ENCODE measurements around the gene PLA2G5. TPM values are rescaled to one million over a fixed set of nuclear protein-coding genes. Genes with fewer than 3 reads are reported as not detected.

PLA2G5 gene
- total and polyA plus RNA-seq, 2 experiments from 2014 or later = not detected

DNA sequence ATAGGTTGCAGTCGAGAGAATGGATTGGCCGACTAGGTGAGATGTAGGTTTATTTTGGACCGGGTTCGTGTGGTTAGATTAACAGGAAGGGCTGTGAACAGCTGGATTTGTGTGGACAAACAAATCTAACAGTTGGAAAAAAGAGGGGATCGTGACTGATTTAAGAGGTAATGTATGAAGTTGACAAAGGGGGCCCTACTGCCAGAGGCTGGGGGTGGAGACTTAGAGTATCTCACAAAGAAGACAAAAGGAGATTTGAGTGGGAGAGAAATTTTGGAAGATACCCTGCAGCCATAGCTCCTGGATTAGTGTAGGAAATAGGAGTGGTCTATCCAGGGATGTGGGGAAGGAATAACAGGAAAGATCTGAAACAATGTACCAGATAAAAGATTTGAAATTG is 38.8 kb upstream of the PLA2G5 start:
- no peaks in the 10 kb centered on the region for H3K36me3 ChIP-seq
- no peaks in the 10 kb centered on the region for H3K4me1 ChIP-seq (ENCODE audit: low read depth)
- peak in 1 of 2 donors; percentile 60 for DNase-seq (ENCODE audit: low read depth in 1 of 2, low spot score in 1 of 2)
- no peak overlapping the region for H3K4me3 ChIP-seq
- no peak overlapping the region for H3K27ac ChIP-seq
- H3K9me3 ChIP-seq (ENCODE audit: low read depth) = no peaks in the 10 kb centered on the region
- TF ChIP-seq, protein P1, sequence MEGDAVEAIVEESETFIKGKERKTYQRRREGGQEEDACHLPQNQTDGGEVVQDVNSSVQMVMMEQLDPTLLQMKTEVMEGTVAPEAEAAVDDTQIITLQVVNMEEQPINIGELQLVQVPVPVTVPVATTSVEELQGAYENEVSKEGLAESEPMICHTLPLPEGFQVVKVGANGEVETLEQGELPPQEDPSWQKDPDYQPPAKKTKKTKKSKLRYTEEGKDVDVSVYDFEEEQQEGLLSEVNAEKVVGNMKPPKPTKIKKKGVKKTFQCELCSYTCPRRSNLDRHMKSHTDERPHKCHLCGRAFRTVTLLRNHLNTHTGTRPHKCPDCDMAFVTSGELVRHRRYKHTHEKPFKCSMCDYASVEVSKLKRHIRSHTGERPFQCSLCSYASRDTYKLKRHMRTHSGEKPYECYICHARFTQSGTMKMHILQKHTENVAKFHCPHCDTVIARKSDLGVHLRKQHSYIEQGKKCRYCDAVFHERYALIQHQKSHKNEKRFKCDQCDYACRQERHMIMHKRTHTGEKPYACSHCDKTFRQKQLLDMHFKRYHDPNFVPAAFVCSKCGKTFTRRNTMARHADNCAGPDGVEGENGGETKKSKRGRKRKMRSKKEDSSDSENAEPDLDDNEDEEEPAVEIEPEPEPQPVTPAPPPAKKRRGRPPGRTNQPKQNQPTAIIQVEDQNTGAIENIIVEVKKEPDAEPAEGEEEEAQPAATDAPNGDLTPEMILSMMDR (IDR thresholded peaks at IDR 0.05; ENCODE audit: low read depth, low read length) = no peak
- H3K27me3 ChIP-seq = no peaks in the 10 kb centered on the region

DNA sequence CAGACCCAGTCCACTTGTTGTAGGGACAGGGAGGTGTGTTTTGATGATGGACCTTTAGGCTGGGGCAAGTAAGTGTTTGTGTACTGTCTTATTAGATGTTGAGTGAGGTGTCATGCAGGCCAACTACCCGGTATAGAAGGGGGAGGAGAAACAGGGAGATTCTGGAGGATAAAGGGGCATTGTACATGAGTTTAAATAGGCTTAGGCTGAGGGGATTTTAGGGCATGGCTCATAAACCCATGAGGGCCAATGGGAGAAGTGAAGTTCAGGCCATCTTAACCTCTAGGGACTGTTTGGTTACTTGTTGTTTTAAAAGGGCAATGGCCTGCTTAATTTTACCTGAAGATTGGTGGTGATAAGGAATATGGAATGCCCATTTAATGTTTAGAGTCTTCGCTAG is 38.2 kb upstream of the PLA2G5 start:
- Histone ChIP-seq H3K36me3 (no peaks in the 10 kb centered on the region), H3K27ac (no peak overlapping the region), H3K27me3 (no peaks in the 10 kb centered on the region), H3K4me1 (ENCODE audit: low read depth) (no peaks in the 10 kb centered on the region), H3K9me3 (ENCODE audit: low read depth) (no peaks in the 10 kb centered on the region), H3K4me3 (no peak overlapping the region)
- TF ChIP-seq, protein P1 (IDR thresholded peaks at IDR 0.05; ENCODE audit: low read depth, low read length) = no peak
- no peak for DNase-seq (ENCODE audit: low read depth in 1 of 2, low spot score in 1 of 2)

DNA sequence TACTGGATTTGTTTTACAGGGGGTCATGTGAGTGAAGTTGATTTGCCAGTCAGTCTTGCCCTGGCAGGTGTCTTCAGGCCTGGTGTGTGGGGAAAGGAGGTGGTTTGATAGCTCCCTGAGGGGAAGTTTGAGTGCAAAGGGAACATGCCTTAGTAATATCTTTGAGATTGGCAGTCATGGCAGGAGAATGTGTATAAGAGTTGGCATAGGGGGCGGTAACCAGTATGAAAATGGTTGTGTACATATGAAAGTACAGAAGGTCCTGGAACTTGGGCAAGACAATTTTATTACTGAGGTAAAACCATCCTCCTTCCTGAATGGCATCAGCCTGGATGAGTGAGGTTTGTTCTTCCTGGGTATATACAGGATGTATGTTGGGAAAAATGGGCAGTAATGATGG is 37.6 kb upstream of the PLA2G5 start:
- no peaks in the 10 kb centered on the region for H3K4me1 ChIP-seq (ENCODE audit: low read depth)
- H3K9me3 ChIP-seq (ENCODE audit: low read depth) = no peaks in the 10 kb centered on the region
- H3K4me3 ChIP-seq = no peak overlapping the region
- no peaks in the 10 kb centered on the region for H3K27me3 ChIP-seq
- H3K27ac ChIP-seq = no peak overlapping the region
- no peaks in the 10 kb centered on the region for H3K36me3 ChIP-seq
- TF ChIP-seq, protein P1 (IDR thresholded peaks at IDR 0.05; ENCODE audit: low read depth, low read length) = no peak
- no peak for DNase-seq (ENCODE audit: low read depth in 1 of 2, low spot score in 1 of 2)

DNA sequence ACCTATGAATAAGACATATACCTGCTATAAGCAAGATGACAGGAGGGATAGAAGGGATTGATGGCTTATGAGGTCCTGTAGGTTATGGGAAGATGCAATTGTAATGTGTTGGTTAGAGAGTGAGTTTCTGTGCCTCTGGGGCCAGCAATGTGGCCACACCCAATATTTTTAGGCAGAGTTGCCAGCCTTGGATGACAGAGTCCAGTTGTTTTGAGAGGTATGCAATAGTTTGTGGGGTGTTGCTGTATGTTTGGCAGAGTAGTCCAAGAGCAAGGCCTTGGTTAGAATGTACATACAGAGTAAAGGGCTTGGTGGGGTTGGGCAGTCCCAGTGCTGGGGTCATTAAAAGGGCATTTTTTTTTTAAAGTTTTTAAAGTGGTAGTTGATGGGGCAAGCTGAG is 36.6 kb upstream of the PLA2G5 start:
- Histone ChIP-seq H3K27ac (no peak overlapping the region), H3K36me3 (no peaks in the 10 kb centered on the region), H3K9me3 (ENCODE audit: low read depth) (no peaks in the 10 kb centered on the region), H3K4me3 (no peak overlapping the region), H3K4me1 (ENCODE audit: low read depth) (no peaks in the 10 kb centered on the region), H3K27me3 (no peaks in the 10 kb centered on the region)
- DNase-seq (ENCODE audit: low read depth in 1 of 2, low spot score in 1 of 2) = no peak
- TF ChIP-seq, protein P1 (IDR thresholded peaks at IDR 0.05; ENCODE audit: low read depth, low read length) = no peak

DNA sequence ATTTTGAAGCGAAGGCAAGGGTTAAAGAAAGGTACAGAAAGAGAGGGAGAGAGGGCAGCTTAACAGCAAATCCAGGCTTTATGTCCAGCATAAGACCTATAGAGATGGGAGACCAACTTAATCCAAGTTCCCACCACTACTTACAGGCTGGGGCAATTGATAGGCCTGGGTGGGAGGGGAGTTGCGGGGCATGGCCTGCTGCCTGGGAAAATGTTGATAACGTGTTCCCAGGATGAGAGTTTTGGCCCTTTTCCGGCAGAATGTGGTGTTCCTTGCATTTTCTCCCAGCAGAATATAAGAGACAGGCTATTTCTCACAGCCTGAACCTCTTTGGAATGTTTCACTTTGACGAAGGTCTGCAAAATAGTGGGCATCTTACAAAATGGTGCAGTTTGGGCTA is 34.9 kb upstream of the PLA2G5 start:
- no peaks in the 10 kb centered on the region for H3K9me3 ChIP-seq (ENCODE audit: low read depth)
- no peaks in the 10 kb centered on the region for H3K4me1 ChIP-seq (ENCODE audit: low read depth)
- H3K27ac ChIP-seq = no peak overlapping the region
- DNase-seq (ENCODE audit: low read depth in 1 of 2, low spot score in 1 of 2) = peak in 1 of 2 donors; percentile 95
- H3K4me3 ChIP-seq = no peak overlapping the region
- H3K36me3 ChIP-seq = no peaks in the 10 kb centered on the region
- TF ChIP-seq, protein P1 (IDR thresholded peaks at IDR 0.05; ENCODE audit: low read depth, low read length) = no peak
- no peaks in the 10 kb centered on the region for H3K27me3 ChIP-seq

DNA sequence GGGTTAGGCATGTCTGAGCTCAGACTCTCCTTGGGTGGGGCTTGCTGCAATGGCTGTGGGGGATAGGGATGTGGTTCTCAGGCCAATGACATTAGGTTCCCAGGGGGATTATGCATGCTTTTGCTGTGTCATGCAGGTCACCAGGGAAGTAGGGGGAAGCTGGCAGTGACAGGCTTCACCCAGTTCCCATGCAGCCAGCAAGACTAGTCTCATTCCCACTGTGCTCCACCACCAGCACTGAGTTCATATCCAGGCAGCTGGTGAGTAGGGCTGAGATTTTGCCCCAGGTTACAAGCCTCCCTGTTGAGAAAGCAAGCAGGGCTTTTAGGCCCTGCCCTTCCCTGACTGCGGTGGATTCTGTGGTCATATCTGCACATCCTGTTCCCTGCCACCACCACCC is 32.1 kb upstream of the PLA2G5 start:
- no peaks in the 10 kb centered on the region for H3K27me3 ChIP-seq
- TF ChIP-seq, protein P1 (IDR thresholded peaks at IDR 0.05; ENCODE audit: low read depth, low read length) = no peak
- H3K9me3 ChIP-seq (ENCODE audit: low read depth) = no peaks in the 10 kb centered on the region
- no peak overlapping the region for H3K27ac ChIP-seq
- DNase-seq (ENCODE audit: low read depth in 1 of 2, low spot score in 1 of 2) = peak in 1 of 2 donors; percentile 43
- H3K4me3 ChIP-seq = no peak overlapping the region
- no peaks in the 10 kb centered on the region for H3K36me3 ChIP-seq
- no peaks in the 10 kb centered on the region for H3K4me1 ChIP-seq (ENCODE audit: low read depth)

Data from cardiac muscle cell (in vitro differentiated cells and primary cell).